HepG2 (cell line): ENCODE measurements around the gene TAF1D. TPM values are rescaled to one million over a fixed set of nuclear protein-coding genes. Genes with fewer than 3 reads are reported as not detected.

Experiments used
- BATF2 ChIP-seq: sonication (generic); formaldehyde crosslinking; IDR thresholded peaks from 2 replicates; pipeline ENCODE4 v1.8.0; 2022; ENCODE audit warnings: mild to moderate bottlenecking, missing genetic modification reagents, moderate library complexity
- HMGA1 ChIP-seq: sonication (generic); formaldehyde crosslinking; conservative IDR thresholded peaks from 2 replicates; pipeline ENCODE4 v1.4.0; 2020; ENCODE audit warnings: missing genetic modification reagents
- MZF1 ChIP-seq: sonication (generic); formaldehyde crosslinking; IDR thresholded peaks from 2 replicates; pipeline ENCODE4 v1.8.1; 2023; ENCODE audit warnings: mild to moderate bottlenecking, missing genetic modification reagents, borderline replicate concordance
- NCOA2 ChIP-seq: sonication (generic); formaldehyde crosslinking; IDR thresholded peaks from 2 replicates; pipeline ENCODE4 v1.8.0; 2022; ENCODE audit warnings: inconsistent platforms
- PPARG ChIP-seq: conservative IDR thresholded peaks from 2 replicates; pipeline ENCODE4 v1.6.1; 2016; ENCODE audit warnings: missing biosample characterization, missing genetic modification reagents
- PRMT3 ChIP-seq: sonication (generic); formaldehyde crosslinking; IDR thresholded peaks from 2 replicates; pipeline ENCODE4 v1.8.1; 2022; ENCODE audit warnings: low read depth, mild to moderate bottlenecking, moderate library complexity, missing genetic modification reagents, borderline replicate concordance
- PTBP1 ChIP-seq: fragments of 200-400 bp; formaldehyde crosslinking; IDR thresholded peaks from 2 replicates; pipeline ENCODE4 v1.6.1; 2018; ENCODE audit warnings: low read length, low read depth; ENCODE audit not compliant: poor library complexity, severe bottlenecking
- RARG ChIP-seq: sonication (generic); formaldehyde crosslinking; IDR thresholded peaks from 2 replicates; pipeline ENCODE4 v1.4.0; 2020; ENCODE audit warnings: low read depth, mild to moderate bottlenecking, missing genetic modification reagents
- RXRA ChIP-seq: sonication (generic); formaldehyde crosslinking; IDR thresholded peaks from 2 replicates; pipeline ENCODE4 v1.5.1; 2020; ENCODE audit warnings: missing genetic modification reagents
- SOX6 ChIP-seq, 2 experiments: fragments of 450-650 bp in 1 of 2; sonication (generic) in 1 of 2; formaldehyde crosslinking in 1 of 2; IDR thresholded peaks; 2 replicates each; pipeline versions ENCODE4 v1.4.0 to v1.6.1; 2017 to 2020; ENCODE audit warnings: antibody characterized with exemption in 1 of 2, mild to moderate bottlenecking in 1 of 2, missing genetic modification reagents in 1 of 2
- SP140L ChIP-seq: sonication (generic); formaldehyde crosslinking; IDR thresholded peaks from 2 replicates; pipeline ENCODE4 v1.4.0; 2020; ENCODE audit warnings: missing genetic modification reagents, borderline replicate concordance
- SRSF1 ChIP-seq: fragments of 200-400 bp; formaldehyde crosslinking; optimal IDR thresholded peaks from 2 replicates; pipeline ENCODE3; 2017; ENCODE audit warnings: mild to moderate bottlenecking, low read depth, low read length, moderate library complexity
- THRA ChIP-seq: sonication (generic); formaldehyde crosslinking; IDR thresholded peaks from 2 replicates; pipeline ENCODE4 v1.4.0; 2020; ENCODE audit warnings: missing genetic modification reagents, borderline replicate concordance
- ZNF234 ChIP-seq: sonication (generic); formaldehyde crosslinking; conservative IDR thresholded peaks from 2 replicates; pipeline ENCODE4 v1.5.1; 2020; ENCODE audit warnings: mild to moderate bottlenecking, missing genetic modification reagents
- ZNF263 ChIP-seq: sonication (generic); formaldehyde crosslinking; IDR thresholded peaks from 2 replicates; pipeline ENCODE4 v1.4.0; 2020; ENCODE audit warnings: missing genetic modification reagents
- ZNF768 ChIP-seq: sonication (generic); formaldehyde crosslinking; IDR thresholded peaks from 2 replicates; pipeline ENCODE4 v1.4.0; 2020; ENCODE audit warnings: missing genetic modification reagents
- ZNF883 ChIP-seq: sonication (generic); formaldehyde crosslinking; IDR thresholded peaks from 2 replicates; pipeline ENCODE4 v1.5.1; 2020; ENCODE audit warnings: mild to moderate bottlenecking, missing genetic modification reagents; ENCODE audit errors: not compliant biosample characterization
- ZSCAN31 ChIP-seq: sonication (generic); formaldehyde crosslinking; IDR thresholded peaks from 2 replicates; pipeline ENCODE4 v1.5.0; 2020; ENCODE audit warnings: low read depth, mild to moderate bottlenecking, missing genetic modification reagents
- polyA plus RNA-seq, 8 experiments: library from polyadenylated mRNA; depleted of rRNA in 3 of 8; stranded (reverse) in 7 of 8; unstranded in 1 of 8; fragments of >200 nt; fragmentation: Illumina TruSeq in 4 of 8; extraction: Trizol in 4 of 8; gene quantifications; 2 replicates each; pipeline versions ENCODE4 v1.2.1 to v1.2.3, GENCODE V29; 2011 to 2016; ENCODE audit warnings: low read depth in 4 of 8, missing spikeins in 1 of 8, mixed read lengths in 1 of 8; ENCODE audit not compliant: insufficient read depth in 1 of 8
- total RNA-seq, 5 experiments: library from RNA; depleted of rRNA; stranded (reverse); fragments of >200 nt; fragmentation: Illumina TruSeq; extraction: Trizol; gene quantifications; 2 replicates each; pipeline ENCODE4 v1.2.3, GENCODE V29; 2016; ENCODE audit warnings: low read depth in 1 of 5
- TF ChIP-seq, protein P1 (sequence below): sonication (generic); formaldehyde crosslinking; conservative IDR thresholded peaks from 2 replicates; pipeline ENCODE4 v1.8.0; 2022; ENCODE audit warnings: low read depth, missing genetic modification reagents
- TF ChIP-seq, protein P2 (sequence below): IDR thresholded peaks from 2 replicates; pipeline ENCODE4 v1.6.1; 2018; ENCODE audit warnings: missing genetic modification reagents, mild to moderate bottlenecking, missing compliant biosample characterization
- TF ChIP-seq, protein P3 (sequence below): sonication (generic); formaldehyde crosslinking; IDR thresholded peaks from 2 replicates; pipeline ENCODE4 v1.5.0; 2020; ENCODE audit warnings: missing genetic modification reagents, mild to moderate bottlenecking, borderline replicate concordance
- TF ChIP-seq, protein P4 (sequence below): sonication (generic); formaldehyde crosslinking; IDR thresholded peaks from 2 replicates; pipeline ENCODE4 v1.8.1; 2022; ENCODE audit warnings: mild to moderate bottlenecking, missing genetic modification reagents

Gene TAF1D
- total and polyA plus RNA-seq, 2 of the 13 experiments (the other 11 are each of a cell fraction or from before 2014, with no cell fraction given), result 132 to 207 TPM

DNA sequence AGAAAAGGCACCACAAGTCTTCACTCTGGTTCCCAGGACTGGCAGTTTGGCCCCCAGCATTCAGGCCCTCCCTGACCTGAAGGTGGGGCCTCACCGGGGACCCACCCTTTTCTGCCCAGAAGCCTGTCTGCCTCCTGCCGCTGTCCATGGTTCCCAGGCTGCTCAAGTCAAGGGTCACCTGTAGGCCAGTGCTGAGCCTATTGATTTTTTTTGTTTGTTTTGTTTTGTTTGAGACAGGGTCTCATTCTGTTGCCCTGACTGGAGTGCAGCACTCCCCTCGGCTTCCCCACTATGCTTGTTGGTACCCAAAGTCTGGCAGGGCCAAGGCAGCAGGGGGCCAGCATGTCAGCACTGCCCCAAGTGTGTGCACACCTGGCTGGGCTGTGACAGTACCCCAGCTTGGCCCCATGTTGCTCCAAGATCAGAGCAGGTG, 31.8 kb upstream of the TAF1D start (continued):
- TF ChIP-seq RXRA (CRISPR knock-in tag) (peak; percentile 95), BATF2 (CRISPR knock-in tag) (no peak), SOX6 (IDR thresholded peaks at IDR 0.05) (no peak), SOX6 (CRISPR knock-in tag; IDR thresholded peaks at IDR 0.05) (peak; percentile 91), MZF1 (CRISPR knock-in tag) (no peak), PTBP1 (no peak), PPARG (CRISPR knock-in tag) (peak; percentile 71), ZNF768 (no peak), ZNF234 (CRISPR knock-in tag) (no peak), RARG (CRISPR knock-in tag) (0 out of 2 replicates have a peak, but pooled peaks have one; percentile 68), ZSCAN31 (CRISPR knock-in tag) (0 out of 2 replicates have a peak, but pooled peaks have one; percentile 33), SRSF1 (no peak), SP140L (peak; percentile 88; the same call in 1 of the 2 replicates), PRMT3 (CRISPR knock-in tag) (no peak), ZNF263 (no peak; the same call in 1 of the 2 replicates), THRA (CRISPR knock-in tag) (peak; percentile 76; the same call in 1 of the 2 replicates), NCOA2 (CRISPR knock-in tag) (peak; percentile 63; the same call in 1 of the 2 replicates), HMGA1 (CRISPR knock-in tag) (no peak), ZNF883 (CRISPR knock-in tag) (no peak)
- TF ChIP-seq, protein P1, sequence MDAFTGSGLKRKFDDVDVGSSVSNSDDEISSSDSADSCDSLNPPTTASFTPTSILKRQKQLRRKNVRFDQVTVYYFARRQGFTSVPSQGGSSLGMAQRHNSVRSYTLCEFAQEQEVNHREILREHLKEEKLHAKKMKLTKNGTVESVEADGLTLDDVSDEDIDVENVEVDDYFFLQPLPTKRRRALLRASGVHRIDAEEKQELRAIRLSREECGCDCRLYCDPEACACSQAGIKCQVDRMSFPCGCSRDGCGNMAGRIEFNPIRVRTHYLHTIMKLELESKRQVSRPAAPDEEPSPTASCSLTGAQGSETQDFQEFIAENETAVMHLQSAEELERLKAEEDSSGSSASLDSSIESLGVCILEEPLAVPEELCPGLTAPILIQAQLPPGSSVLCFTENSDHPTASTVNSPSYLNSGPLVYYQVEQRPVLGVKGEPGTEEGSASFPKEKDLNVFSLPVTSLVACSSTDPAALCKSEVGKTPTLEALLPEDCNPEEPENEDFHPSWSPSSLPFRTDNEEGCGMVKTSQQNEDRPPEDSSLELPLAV (CRISPR knock-in tag), result no peak
- TF ChIP-seq, protein P2, sequence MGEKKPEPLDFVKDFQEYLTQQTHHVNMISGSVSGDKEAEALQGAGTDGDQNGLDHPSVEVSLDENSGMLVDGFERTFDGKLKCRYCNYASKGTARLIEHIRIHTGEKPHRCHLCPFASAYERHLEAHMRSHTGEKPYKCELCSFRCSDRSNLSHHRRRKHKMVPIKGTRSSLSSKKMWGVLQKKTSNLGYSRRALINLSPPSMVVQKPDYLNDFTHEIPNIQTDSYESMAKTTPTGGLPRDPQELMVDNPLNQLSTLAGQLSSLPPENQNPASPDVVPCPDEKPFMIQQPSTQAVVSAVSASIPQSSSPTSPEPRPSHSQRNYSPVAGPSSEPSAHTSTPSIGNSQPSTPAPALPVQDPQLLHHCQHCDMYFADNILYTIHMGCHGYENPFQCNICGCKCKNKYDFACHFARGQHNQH (CRISPR knock-in tag), result 0 out of 2 replicates have a peak, but pooled peaks have one; percentile 46
- TF ChIP-seq, protein P3, sequence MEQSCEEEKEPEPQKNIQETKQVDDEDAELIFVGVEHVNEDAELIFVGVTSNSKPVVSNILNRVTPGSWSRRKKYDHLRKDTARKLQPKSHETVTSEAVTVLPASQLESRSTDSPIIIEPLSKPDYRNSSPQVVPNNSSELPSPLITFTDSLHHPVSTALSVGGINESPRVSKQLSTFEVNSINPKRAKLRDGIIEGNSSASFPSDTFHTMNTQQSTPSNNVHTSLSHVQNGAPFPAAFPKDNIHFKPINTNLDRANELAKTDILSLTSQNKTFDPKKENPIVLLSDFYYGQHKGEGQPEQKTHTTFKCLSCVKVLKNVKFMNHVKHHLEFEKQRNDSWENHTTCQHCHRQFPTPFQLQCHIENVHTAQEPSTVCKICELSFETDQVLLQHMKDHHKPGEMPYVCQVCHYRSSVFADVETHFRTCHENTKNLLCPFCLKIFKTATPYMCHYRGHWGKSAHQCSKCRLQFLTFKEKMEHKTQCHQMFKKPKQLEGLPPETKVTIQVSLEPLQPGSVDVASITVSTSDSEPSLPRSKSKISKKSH (CRISPR knock-in tag), result no peak; the same call in 1 of the 2 replicates
- TF ChIP-seq, protein P4, sequence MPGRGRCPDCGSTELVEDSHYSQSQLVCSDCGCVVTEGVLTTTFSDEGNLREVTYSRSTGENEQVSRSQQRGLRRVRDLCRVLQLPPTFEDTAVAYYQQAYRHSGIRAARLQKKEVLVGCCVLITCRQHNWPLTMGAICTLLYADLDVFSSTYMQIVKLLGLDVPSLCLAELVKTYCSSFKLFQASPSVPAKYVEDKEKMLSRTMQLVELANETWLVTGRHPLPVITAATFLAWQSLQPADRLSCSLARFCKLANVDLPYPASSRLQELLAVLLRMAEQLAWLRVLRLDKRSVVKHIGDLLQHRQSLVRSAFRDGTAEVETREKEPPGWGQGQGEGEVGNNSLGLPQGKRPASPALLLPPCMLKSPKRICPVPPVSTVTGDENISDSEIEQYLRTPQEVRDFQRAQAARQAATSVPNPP (CRISPR knock-in tag), result no peak
